ENCODE measurements around the gene CRY2.

CRY2 gene

GRCh38 chr11:45919806-45920530, 72.7 kb downstream of the CRY2 start:
- no peak for DNase-seq

DNA sequence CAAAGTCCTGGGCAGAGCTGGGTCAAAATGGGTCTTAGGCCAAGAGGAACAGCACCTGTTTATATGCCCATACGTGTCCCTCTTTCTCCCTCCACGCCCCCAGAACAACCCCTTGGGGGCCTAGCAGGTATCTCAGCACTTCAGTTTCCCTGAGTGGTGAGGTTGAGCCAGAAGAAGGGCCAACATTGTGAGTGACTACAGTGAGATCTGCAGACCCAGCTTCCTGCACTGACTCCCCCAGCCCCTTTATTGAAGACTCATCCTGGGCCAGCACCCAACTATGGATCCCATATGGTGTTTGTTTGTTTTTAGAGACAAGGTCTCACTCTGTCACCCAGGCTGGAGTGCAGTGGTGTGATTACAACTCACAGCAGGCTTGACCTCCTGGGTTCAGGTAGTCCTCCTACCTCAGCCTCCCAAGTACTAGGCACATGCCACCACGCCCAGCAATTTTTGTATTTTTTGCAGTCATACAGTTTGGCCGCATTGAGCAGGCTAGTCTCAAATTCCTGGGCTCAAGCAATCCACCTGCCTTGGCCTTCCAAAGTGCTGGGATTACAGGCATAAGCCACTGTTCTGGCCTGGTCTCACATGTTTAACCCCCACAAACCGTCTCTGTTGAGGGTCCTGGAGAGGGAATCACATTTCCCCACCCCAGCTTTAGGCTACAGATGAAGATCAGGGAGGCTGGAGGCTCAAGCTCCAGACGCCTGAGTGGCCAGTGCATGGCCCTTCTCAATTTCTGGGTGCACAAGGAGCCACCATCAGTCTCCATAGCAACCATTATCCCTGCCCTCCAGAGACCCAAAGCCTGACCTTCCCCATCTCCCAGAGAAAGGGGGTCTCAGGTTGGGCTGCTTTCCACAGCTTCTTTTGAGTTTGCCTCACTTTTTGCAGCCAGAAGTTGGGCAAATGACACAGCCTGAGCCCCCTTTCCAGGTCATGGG, 73.5 kb downstream of the CRY2 start:
- DNase-seq = no peak

DNA sequence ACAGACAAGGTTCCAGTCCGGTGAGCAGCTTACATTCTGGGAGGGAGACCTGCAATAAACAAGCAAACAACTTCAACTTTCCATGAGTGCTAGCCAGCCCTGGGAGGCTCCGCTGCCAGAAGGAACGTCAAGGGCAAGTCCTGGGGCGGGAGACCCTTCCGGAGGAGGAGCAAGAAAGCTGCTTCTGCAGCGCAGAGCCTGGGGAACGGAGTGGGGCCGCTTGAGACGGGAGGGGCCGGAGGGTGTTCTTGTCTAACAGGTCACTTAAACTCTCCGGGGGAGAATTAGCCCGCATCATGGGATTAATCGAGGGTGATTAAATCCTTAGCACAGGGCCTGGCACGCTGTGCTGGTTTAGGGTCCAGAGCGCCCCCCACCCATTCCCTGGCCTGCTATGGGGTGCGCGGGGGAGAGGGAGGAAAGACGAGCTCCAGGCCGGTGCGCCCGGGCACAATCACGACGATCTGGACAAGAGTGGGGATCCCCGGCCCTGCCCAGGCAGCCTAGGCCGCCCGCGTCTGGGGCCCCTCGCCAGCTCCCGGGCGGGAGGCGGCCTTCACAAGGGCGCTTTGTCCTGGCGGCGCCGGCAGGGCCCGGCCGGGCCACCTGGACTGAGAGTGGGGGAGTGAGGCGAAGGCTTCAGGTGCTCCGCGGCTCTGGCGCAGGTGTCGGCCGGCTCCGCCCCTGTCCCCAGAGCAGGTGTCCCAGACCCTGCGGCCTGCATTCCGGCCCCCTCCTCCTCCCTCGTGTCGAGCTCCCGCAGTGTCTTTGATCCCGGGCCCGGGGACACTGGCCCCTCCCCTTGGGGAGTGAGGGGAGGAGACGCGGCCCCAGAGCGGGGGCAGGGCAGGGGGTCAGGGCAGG, 74.5 kb downstream of the CRY2 start:
- no peak for DNase-seq

- DNase-seq = no peak
Measured at GRCh38 chr11:45922425-45923082, 75.3 kb downstream of the CRY2 start, which contains the start of gene LARGE2. Gene LARGE2, plus strand, starts transcription at chr11:45922656. Its CDS starts 227 bp downstream, at chr11:45922883.

DNA sequence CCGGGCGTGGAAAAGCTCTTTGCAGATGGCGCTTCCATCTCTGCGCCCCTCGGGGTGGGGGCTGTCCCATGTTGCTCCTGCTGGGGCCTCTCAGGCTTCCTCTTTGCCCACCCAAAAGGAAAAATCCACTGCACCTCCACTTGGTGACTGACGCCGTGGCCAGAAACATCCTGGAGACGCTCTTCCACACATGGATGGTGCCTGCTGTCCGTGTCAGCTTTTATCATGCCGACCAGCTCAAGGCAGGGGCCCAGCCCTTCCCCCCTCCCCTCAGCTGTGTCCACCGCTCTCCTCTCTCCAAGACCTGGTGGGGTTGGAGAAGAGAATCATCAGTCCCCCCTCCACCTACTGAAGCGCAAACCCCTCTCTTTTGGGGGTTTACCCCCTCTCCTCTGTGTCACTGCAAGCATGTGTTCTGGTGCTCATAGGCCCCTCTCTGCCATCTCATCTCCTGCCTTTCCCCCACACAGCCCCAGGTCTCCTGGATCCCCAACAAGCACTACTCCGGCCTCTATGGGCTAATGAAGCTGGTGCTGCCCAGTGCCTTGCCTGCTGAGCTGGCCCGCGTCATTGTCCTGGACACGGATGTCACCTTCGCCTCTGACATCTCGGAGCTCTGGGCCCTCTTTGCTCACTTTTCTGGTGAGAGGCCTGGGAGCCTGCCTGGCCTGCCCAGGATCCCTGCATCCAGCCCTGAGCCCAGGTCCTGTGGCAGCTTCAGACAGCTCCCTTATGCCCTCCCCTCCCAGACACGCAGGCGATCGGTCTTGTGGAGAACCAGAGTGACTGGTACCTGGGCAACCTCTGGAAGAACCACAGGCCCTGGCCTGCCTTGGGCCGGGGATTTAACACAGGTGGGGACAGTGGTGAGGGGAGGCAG, 77.0 kb downstream of the CRY2 start:
- no peak for DNase-seq

- DNase-seq = no peak
Measured at GRCh38 chr11:45924927-45925326, 77.7 kb downstream of the CRY2 start.

- no peak for DNase-seq
Measured at GRCh38 chr11:45925550-45925949, 78.3 kb downstream of the CRY2 start.

- no peak for DNase-seq
Measured at GRCh38 chr11:45926001-45926401, 78.7 kb downstream of the CRY2 start.

- DNase-seq = no peak
Measured at GRCh38 chr11:45926536-45927331, 79.5 kb downstream of the CRY2 start.

DNA sequence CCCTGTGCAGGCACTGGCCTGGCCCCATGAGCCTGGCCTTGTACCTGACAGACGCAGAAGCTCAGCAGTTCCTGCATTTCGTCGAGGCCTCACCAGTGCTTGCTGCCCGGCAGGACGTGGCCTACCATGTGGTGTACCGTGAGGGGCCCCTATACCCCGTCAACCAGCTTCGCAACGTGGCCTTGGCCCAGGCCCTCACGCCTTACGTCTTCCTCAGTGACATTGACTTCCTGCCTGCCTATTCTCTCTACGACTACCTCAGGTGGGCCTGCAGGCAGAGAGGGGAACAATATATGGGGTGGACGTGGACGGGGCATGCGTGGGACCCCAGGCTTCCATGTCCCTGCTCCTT, 80.0 kb downstream of the CRY2 start:
- DNase-seq = no peak

DNA sequence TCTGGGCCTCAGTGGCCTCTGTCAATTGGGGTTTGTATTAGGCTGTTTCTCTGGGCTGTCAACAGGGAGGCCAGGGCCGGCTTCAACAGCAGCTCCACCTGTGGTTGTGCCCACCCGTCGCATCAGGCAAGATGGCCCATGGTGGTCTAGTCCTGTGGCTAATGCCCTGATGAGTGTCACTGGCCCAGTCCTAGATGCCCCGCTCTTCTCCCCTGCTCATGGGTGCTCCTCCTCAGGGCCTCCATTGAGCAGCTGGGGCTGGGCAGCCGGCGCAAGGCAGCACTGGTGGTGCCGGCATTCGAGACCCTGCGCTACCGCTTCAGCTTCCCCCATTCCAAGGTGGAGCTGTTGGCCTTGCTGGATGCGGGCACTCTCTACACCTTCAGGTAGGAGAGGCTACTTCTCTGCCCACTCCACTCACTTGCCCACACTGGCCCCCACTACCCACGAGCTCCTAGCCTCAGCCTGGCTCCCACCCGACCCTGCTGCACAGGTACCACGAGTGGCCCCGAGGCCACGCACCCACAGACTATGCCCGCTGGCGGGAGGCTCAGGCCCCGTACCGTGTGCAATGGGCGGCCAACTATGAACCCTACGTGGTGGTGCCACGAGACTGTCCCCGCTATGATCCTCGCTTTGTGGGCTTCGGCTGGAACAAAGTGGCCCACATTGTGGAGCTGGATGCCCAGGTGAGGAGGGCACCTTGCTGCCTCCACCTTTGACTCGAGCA, 80.6 kb downstream of the CRY2 start:
- DNase-seq = no peak

DNA sequence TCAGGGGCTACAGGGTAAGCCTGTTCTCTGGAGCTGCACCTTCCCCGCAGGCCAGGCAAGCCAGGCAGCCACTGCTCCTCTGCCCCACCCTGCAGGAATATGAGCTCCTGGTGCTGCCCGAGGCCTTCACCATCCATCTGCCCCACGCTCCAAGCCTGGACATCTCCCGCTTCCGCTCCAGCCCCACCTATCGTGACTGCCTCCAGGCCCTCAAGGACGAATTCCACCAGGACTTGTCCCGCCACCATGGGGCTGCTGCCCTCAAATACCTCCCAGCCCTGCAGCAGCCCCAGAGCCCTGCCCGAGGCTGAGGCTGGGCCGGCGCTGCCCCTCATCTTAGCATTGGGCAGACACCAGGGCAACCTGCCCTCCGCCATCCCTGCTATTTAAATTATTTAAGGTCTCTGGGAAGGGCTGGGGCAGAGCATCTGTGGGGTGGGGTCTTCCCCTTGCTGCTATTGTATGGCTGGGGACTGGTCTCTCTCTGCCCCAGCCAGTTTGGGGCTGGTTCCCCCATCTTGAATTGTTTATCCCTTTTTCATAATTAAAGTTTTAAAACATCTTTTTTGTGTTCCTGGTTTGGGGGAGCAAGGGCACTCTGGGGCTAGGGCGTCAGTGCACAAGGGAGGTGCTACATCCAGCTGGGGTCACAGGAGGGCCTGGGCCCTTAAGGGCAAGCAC, 81.4 kb downstream of the CRY2 start:
- no peak for DNase-seq

DNA sequence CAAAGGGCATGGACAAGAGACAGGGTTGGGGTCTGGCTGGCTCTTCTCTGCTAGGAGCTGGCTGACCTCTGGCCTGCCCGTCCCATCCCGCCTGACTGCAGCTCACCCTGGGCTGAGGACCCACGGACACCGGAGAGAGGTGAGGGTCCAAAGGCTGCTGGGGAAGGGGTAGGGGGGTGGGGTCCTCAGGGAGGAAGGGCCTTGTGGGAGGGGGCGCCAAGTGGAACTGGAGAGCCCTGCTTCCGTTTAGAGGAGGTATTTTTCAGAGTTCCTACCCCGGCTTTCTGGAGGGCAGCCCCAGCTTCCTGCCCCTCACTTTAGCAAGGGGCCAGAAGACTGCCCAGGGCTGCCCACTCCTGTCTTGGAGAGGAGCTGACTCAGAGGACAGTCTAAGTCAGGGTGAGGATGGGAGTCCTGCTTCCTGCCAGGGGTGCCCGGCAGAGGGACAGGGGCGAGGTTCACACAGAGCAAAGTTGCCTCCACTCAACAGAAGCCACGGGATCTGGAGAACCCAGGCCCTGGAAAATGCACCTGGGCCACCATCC, 82.3 kb downstream of the CRY2 start:
- DNase-seq = no peak

DNA sequence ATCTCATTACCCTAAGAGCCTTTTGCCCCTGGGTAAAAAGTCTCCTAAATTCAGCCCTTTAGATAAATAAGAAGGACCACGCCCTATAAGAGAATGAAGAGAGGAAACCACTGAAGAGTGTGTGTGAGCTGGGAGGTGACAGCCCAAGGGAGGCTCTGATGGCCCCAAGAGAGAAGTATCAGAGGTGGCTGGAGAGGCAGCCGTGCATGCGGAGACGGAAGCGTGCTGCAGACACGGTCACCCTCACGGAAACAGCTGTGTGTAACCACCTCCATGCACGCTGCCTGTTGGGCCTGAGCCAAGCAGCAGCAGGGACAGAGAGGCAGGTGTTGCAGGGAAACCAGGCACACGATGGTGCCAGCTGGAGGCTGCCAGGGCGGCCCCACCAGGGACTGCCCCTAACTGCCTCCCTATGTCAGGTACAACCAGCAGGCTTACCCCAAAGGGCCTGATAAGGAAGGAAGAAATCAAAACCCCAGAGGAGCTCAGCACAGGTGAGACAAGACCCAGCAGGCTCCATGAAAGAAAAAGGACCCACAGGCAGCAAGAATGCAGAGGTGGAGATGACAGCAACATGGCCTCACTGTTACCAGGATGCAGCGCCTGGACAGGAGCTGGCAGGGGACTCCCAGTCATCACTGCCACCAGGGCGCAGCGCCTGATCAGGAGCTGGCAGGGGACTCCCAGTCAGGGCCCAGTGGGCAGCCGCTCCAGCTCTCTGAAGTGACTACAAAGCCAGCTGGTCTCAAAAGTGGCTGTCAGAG, 82.9 kb downstream of the CRY2 start:
- peak; percentile 5 for DNase-seq

GRCh38 chr11:45930951-45931570, 83.8 kb downstream of the CRY2 start:
- no peak for DNase-seq

DNA sequence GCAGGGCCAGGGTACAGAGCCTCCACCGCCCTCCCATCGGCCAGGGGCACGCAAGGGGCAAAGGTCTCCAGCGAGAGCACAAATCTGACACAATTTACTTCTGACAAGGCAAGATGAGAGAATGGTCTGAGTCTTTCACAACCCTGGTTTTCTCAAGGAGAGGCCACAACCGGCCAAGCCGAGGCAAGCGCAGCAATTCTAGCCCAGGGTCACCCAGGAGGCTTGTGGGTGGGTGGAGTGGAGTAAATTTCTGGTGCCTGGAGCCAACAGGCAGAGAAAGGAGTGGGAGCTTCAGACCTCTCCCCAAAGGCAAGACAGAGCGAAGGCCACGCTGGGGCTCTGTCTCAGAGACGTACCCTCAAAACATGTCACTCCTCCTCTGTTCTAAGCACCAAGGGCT, 84.5 kb downstream of the CRY2 start:
- no peak for DNase-seq

DNA sequence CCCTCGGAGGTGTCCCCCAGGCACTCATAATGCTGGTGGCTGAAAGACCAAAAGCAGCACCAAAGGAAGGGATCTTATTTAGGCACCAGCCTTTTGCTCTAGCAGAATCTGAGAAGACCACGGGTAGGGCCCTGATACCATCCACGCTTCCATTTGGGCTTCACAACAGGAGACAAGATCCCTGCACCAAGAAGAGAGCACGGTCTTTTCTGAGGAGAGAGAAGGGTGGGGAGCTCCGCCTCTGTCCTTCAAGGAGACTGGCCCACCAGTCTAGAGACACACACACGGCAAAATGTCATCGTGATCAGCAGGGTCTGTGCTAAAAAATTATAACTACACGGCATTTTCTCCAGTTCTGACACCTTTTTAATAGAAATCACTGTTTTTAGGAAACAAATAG, 84.9 kb downstream of the CRY2 start:
- DNase-seq = no peak
